Left cardiac atrium (tissue), 4 donors: ENCODE results near the gene ALOX15. TPM values are rescaled to one million over a fixed set of nuclear protein-coding genes. Genes with fewer than 3 reads are reported as not detected.
"Not testable (repeated sequence)": the region's sequence is repeated elsewhere in the genome, so short reads cannot be mapped to it uniquely, and the experiment has no call there.

Experiments
- ATAC-seq, 2 donors: fragments of 200-7000 bp; cut with Tn5 transposase; one replicate each; pipeline ENCODE4 v1.9.1; 2020; ENCODE audit warnings: mild to moderate bottlenecking in 2 of 2, moderate library complexity in 2 of 2
- DNase-seq: peaks from one replicate; pipeline ENCODE4 v3.0.0-alpha.2; 2020
- intact Hi-C, 2 donors: fragments of 100-400 bp; cut with DNase I; formaldehyde crosslinking; loops; one replicate each; pipeline versions ENCODE4 v1.14.1 to v1.15.1; 2022 to 2023
- long read RNA-seq: library from polyadenylated mRNA; unstranded; transcript quantifications from one replicate; pipeline ENCODE4 v2.0.0, GENCODE V29; 2021
- total RNA-seq, 2 donors: library from RNA; stranded (reverse); fragmentation: NEBNext Ultra II Directional; extraction: Animal tissue kit (Norgen Biotek cat#: 25700); gene quantifications; one replicate each; pipeline ENCODE4 v1.2.1, GENCODE V29; 2021
- donor health status: DM: no; HTN: yes; CAD: no.
- donor health status: DM: no; HTN: yes; CAD: no; lungs with severe emphysema.
- donor health status: DM: yes; HTN: yes; CAD: no.
- donor health status: Dilated cardiomyopathy.

Gene ALOX15
- 10 to 100 TPM in 1 of 2 donors, 1 to 10 TPM in 1; 4.7 to 11.7 TPM for total RNA-seq
- long read RNA-seq, partial matches to known transcripts, result 2 of 3 reads
- long read RNA-seq, other reads (novel, unspliced or antisense), result 0 of 3 reads

- no peak for DNase-seq
- peak; percentile 38 to 83 for ATAC-seq
- intact Hi-C loops, result no loop called here
These were observed at the start of gene ALOX15 for GRCh38 chr17:4641297-4642195. Gene ALOX15, minus strand, starts transcription at chr17:4641678. Its CDS starts 27 bp downstream, at chr17:4641651.

GRCh38 chr17:4690745-4691144 lies 49.3 kb upstream of the ALOX15 start:
- intact Hi-C loops, result no loop called here
- DNase-seq, result no peak
- ATAC-seq, result no peak

- DNase-seq, intact Hi-C loops, ATAC-seq: not testable (repeated sequence)
These were observed 48.4 kb upstream of the ALOX15 start for GRCh38 chr17:4689872-4690271.

- DNase-seq, intact Hi-C loops: not testable (repeated sequence)
- peak; percentile 12 to 85 for ATAC-seq
These were observed 42.3 kb upstream of the ALOX15 start for GRCh38 chr17:4683739-4684138.

GRCh38 chr17:4679658-4680057 lies 38.2 kb upstream of the ALOX15 start:
- intact Hi-C loops, result no loop called here
- DNase-seq (no peak), ATAC-seq (no peak)

- intact Hi-C loops, result no loop called here
- DNase-seq, result no peak
- ATAC-seq, result peak in 1 of 2 donors; percentile 60
These were observed 37.1 kb upstream of the ALOX15 start for GRCh38 chr17:4678448-4679026.

- intact Hi-C loops, result no loop called here
- DNase-seq (no peak), ATAC-seq (no peak)
These were observed 35.3 kb upstream of the ALOX15 start for GRCh38 chr17:4676791-4677190.

- intact Hi-C loops, result no loop called here
- ATAC-seq (no peak), DNase-seq (no peak)
These were observed 34.3 kb upstream of the ALOX15 start for GRCh38 chr17:4675791-4676190.

GRCh38 chr17:4674685-4674998 lies 33.2 kb upstream of the ALOX15 start:
- intact Hi-C loops, result no loop called here
- ATAC-seq (no peak), DNase-seq (no peak)

- DNase-seq, result no peak
- intact Hi-C loops, result no loop called here
- ATAC-seq, result no peak
These were observed 32.7 kb upstream of the ALOX15 start for GRCh38 chr17:4673986-4674684.

GRCh38 chr17:4673169-4673568 lies 31.7 kb upstream of the ALOX15 start:
- DNase-seq (no peak), ATAC-seq (no peak)
- intact Hi-C loops, result no loop called here

GRCh38 chr17:4672751-4673150 lies 31.3 kb upstream of the ALOX15 start:
- ATAC-seq, result no peak
- DNase-seq, result no peak
- intact Hi-C loops, result no loop called here

- ATAC-seq (no peak), DNase-seq (no peak)
- intact Hi-C loops, result no loop called here
These were observed 30.7 kb upstream of the ALOX15 start for GRCh38 chr17:4672055-4672630.

- intact Hi-C loops, result no loop called here
- no peak for ATAC-seq
- no peak for DNase-seq
These were observed 25.7 kb upstream of the ALOX15 start for GRCh38 chr17:4667166-4667565.

- DNase-seq (no peak), ATAC-seq (no peak)
- intact Hi-C loops, result no loop called here
These were observed 24.8 kb upstream of the ALOX15 start for GRCh38 chr17:4666296-4666695.

- peak in 1 of 2 donors; percentile 23 for ATAC-seq
- DNase-seq, result no peak
- intact Hi-C loops, result no loop called here
These were observed 23.5 kb upstream of the ALOX15 start for GRCh38 chr17:4665027-4665426.

GRCh38 chr17:4664230-4664629 lies 22.8 kb upstream of the ALOX15 start:
- no peak for ATAC-seq
- intact Hi-C loops, result no loop called here
- DNase-seq, result no peak

- intact Hi-C loops, result no loop called here
- no peak for DNase-seq
- ATAC-seq, result no peak
These were observed 22.2 kb upstream of the ALOX15 start for GRCh38 chr17:4663711-4664110.

GRCh38 chr17:4658478-4659305 lies 17.2 kb upstream of the ALOX15 start:
- ATAC-seq, result peak in 1 of 2 donors; percentile 72
- intact Hi-C loops, result no loop called here
- DNase-seq, result no peak
